GM19328 (cell line): ENCODE results near the gene DHX30.
"Not testable (repeated sequence)": the region's sequence is repeated elsewhere in the genome, so short reads cannot be mapped to it uniquely, and the experiment has no call there.

Experiments
- ATAC-seq: cut with Tn5 transposase; IDR thresholded peaks from one replicate; pipeline ENCODE4 v1.9.1; 2021; ENCODE audit warnings: mild to moderate bottlenecking, moderate library complexity; ENCODE audit not compliant: unreplicated experiment

The DHX30 gene, protein sequence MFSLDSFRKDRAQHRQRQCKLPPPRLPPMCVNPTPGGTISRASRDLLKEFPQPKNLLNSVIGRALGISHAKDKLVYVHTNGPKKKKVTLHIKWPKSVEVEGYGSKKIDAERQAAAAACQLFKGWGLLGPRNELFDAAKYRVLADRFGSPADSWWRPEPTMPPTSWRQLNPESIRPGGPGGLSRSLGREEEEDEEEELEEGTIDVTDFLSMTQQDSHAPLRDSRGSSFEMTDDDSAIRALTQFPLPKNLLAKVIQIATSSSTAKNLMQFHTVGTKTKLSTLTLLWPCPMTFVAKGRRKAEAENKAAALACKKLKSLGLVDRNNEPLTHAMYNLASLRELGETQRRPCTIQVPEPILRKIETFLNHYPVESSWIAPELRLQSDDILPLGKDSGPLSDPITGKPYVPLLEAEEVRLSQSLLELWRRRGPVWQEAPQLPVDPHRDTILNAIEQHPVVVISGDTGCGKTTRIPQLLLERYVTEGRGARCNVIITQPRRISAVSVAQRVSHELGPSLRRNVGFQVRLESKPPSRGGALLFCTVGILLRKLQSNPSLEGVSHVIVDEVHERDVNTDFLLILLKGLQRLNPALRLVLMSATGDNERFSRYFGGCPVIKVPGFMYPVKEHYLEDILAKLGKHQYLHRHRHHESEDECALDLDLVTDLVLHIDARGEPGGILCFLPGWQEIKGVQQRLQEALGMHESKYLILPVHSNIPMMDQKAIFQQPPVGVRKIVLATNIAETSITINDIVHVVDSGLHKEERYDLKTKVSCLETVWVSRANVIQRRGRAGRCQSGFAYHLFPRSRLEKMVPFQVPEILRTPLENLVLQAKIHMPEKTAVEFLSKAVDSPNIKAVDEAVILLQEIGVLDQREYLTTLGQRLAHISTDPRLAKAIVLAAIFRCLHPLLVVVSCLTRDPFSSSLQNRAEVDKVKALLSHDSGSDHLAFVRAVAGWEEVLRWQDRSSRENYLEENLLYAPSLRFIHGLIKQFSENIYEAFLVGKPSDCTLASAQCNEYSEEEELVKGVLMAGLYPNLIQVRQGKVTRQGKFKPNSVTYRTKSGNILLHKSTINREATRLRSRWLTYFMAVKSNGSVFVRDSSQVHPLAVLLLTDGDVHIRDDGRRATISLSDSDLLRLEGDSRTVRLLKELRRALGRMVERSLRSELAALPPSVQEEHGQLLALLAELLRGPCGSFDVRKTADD

GRCh38 chr3:47802734-47803479 is at the start of gene DHX30:
DHX30 (plus strand) TSS chr3:47803138; CDS start chr3:47810684, 7,546 bp downstream.
- peak; percentile 87 for ATAC-seq

DNA sequence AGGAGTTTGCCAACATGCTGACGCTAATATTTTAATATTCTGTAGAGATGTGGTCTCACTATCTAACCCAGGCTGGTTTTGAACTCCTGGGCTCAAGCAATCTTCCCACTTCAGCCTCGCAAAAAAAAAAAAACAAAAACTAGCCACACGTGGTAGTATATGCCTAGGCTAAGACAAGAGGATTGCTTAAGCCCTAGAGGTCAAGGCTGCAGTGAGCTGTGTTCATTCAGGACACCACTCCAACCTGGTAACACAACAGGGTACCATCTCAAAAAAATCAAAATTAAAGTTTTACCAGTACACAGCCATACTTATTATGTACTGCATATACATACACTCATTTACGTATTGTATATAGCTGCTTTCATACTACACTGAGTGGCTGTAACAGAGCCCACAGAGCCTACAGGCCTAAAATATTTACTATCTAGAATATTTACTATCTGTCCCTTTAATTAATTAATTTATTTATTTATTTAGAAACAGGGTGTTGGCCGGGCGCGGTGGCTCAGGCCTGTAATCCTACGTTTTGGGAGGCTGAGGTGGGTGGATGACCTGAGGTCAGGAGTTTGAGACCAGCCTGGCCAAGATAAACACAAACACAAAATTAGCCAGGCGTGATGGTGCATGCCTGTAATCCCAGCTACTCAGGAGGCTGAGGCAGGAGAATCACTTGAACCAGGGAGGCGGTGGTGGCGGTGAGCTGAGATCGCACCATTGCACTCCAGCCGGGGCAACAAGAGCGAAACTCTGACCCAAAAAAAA is 44.5 kb upstream of the DHX30 start:
- no peak for ATAC-seq

DNA sequence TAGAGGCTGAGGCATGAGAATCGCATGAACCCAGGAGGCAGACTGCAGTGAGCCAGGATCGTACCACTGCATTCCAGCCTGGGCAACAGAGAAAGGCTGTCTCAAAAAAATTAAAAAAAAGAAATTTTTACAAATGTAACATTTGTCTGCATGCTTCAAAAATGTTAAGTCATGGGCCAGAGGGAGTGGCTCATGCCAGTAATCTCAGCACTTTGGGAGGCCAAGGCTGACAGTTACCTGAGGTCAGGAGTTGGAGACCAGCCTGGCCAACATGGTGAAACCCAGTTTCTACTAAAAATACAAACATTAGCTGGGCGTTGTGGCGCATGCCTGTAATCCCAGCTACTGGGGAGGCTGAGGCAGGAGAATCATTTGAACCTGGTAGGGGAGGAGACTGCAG is 42.7 kb upstream of the DHX30 start:
- not testable (repeated sequence) for ATAC-seq

- ATAC-seq = no peak
Observed at GRCh38 chr3:47761046-47761445, 41.9 kb upstream of the DHX30 start.

DNA sequence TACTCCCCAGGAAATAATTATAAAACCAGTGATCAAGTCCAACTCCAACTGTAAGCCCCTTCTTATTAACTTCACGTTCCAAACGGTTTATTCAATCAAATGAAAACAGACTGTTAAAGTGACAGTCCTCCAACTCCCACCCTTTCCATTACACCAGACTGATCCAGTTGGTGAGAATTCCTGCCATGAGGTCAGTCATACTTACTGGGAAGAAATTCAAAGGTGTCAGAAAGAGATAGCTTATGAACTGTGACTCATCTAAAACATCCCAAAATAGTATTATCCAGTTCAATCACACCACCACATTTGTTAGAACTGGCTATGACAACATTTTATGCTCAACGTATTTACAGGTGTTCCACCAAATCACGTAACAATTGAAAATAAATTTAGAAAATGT is 40.7 kb upstream of the DHX30 start:
- ATAC-seq = no peak

- ATAC-seq = no peak
Observed at GRCh38 chr3:47766186-47766585, 36.8 kb upstream of the DHX30 start.

GRCh38 chr3:47772047-47772446 is 30.9 kb upstream of the DHX30 start:
- ATAC-seq = no peak

- ATAC-seq = no peak
Observed at GRCh38 chr3:47772788-47773187, 30.1 kb upstream of the DHX30 start.

- no peak for ATAC-seq
Observed at GRCh38 chr3:47778746-47779145, 24.2 kb upstream of the DHX30 start.

GRCh38 chr3:47780741-47781684 is 21.9 kb upstream of the DHX30 start:
- ATAC-seq = no peak

DNA sequence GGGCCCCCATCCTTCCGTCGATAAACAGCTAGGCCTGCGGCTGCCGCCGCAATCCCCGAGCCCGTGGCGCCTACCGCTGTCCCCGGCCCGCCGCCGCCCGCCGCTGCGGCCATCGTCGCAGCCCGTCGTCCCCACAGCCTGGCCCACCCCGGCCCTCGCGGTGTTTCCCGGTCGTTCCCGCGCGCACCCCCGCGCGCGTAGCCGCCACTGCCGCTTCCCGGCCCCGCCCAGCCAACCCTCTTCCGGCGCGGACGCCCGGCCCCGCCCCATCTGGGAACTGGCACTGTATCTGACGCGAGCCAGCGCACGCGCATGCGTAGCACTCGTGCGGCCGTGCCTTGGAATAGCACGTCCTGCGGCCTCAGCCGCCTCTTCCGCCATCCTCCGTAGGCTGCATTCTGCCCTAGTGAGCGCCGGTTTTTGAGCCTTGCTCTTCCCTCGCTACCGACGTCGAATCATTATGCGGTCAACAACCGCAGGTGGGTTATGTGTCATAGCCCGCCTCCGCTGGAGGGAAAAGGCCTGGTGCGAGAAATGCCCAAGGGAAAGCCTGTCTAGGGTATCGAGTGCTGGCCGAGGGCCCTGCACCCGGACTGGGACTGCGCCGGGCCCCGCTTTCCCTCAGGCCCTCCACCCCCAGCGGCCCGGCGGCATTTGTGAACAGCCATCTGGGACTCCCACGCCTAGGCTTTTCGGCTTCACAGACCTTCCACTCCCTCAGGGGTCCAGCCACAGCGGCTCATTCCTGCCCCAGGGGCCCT is 21.1 kb upstream of the DHX30 start, which contains the start of gene SMARCC1:
Gene SMARCC1 (minus strand): TSS at position 209 of the 761 bp plus-strand sequence. CDS start 96 bp downstream, at position 113.
- peak; percentile 86 for ATAC-seq

GRCh38 chr3:47782446-47783308 is 20.3 kb upstream of the DHX30 start:
- ATAC-seq = no peak

- no peak for ATAC-seq
Observed at GRCh38 chr3:47783673-47784072, 19.3 kb upstream of the DHX30 start.

DNA sequence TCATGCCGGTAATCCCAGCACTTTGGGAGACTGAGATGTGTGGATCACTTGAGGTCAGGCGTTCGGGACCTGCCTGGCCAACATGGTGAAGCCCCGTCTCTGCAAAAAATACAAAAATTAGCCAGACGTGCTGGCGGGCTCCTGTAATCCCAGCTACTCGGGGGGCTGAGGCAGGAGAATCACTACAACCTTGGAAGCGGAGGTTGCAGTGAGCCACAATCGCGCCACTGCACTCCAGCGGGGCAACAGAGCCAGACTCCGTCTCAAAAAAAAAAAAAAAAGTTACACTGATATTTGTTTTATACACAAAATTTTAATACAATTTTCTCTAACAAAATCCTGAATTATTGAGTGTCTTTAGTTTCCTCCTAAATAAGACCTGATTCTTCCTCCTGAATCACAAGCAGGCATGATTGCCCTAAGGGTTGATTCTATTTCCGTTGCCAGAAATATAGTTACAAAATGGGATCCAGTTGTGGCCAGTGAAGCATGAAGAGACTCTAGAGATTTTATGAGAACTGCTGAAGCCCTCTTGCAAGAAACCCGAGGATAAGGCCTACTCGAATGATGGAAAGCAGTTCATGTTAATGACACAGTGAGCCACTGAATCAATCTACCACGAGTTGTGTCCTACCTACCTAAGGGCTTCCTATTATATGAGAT is 11.6 kb upstream of the DHX30 start:
- no peak for ATAC-seq

GRCh38 chr3:47792699-47793098 is 10.2 kb upstream of the DHX30 start:
- no peak for ATAC-seq

DNA sequence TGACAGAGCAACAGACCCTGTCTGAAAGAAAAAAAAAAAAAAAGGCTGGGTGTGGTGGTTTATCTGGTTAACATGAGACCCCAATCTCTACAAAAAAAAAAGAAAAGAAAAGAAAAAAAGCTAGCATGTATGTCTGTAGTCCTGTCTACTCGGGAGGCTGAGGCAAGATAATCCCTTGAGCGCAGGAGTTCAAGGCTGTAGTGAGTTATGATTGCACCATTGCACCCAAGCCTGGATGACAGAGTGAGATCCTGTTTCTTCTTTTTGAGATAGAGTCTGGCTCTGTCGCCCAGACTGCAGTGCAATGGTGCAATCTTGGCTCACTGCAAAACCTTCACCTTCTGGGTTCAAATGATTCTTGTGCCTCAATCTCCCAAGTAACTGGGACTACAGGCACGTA is 8.4 kb upstream of the DHX30 start:
- ATAC-seq = no peak
